Inferior parietal cortex (tissue), 1 donor: Measurements from ENCODE around the gene CUEDC1.

Experiments
- DNase-seq: peaks from one replicate; pipeline ENCODE4 v3.0.0-alpha.2; 2016; ENCODE audit errors: extremely low spot score

The CUEDC1 gene, protein sequence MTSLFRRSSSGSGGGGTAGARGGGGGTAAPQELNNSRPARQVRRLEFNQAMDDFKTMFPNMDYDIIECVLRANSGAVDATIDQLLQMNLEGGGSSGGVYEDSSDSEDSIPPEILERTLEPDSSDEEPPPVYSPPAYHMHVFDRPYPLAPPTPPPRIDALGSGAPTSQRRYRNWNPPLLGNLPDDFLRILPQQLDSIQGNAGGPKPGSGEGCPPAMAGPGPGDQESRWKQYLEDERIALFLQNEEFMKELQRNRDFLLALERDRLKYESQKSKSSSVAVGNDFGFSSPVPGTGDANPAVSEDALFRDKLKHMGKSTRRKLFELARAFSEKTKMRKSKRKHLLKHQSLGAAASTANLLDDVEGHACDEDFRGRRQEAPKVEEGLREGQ

DNA sequence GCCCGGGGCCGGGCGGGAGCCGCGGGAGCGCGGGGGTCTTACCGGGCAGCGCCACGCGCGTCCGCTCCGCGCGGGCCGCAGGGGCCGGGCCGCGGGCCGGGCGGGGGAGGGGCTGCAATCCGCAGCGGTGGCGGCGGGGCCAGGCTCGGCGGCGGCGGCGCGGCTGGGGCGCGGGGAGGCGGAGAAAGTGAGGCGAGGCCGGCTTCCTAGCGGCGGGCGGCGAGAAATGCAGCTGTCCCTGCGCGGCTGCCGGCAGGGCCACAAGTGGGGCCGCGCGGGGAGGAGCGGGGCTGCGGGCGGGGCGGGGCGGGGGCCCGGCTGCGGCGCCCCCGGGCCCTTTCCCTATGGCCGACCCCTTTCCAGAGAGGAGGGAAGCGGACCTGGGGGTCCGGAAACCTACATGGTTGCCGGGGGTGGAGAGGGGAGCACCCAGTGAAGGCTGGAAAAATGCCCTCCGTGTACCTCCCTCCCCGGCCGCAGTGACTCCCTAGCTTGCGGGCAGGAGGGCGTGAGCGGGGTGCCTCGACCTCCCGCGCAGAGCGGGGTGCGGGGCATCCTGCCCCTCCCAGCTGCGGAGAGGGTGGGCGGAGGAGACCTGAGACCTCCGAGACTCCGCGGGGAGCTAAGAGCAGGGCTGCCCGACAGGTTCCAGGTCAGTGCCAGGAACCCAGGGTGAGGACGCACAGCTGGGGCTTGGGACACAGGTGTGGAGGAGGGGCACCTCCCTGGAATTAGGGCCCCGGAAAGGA lies at the start of gene CUEDC1:
Gene CUEDC1 (minus strand): TSS at position 230 of the 749 bp plus-strand sequence. CDS start 69,848 bp downstream, outside the sequence.
- peak; percentile 62 for DNase-seq

GRCh38 chr17:58004060-58004459 lies 48.8 kb upstream of the CUEDC1 start:
- no peak for DNase-seq

DNA sequence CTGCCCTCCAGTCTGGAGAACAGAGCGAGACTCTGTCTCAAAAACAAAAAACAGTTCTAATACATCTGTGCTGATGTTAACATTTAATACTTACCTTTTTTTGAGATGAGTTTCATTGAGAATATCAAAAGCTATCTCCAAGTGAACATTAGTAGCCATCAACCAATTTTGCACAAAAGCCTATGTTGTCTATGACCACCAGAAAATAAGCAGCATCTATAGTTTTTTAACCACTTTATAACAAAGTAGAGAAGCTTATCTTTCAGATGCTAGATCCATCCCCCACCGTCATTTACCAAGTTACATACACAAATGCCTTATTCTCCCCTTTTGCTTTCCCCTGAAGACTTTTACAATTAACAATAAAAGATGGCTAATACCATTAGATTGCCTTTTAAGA lies 47.8 kb upstream of the CUEDC1 start:
- DNase-seq: no peak

DNA sequence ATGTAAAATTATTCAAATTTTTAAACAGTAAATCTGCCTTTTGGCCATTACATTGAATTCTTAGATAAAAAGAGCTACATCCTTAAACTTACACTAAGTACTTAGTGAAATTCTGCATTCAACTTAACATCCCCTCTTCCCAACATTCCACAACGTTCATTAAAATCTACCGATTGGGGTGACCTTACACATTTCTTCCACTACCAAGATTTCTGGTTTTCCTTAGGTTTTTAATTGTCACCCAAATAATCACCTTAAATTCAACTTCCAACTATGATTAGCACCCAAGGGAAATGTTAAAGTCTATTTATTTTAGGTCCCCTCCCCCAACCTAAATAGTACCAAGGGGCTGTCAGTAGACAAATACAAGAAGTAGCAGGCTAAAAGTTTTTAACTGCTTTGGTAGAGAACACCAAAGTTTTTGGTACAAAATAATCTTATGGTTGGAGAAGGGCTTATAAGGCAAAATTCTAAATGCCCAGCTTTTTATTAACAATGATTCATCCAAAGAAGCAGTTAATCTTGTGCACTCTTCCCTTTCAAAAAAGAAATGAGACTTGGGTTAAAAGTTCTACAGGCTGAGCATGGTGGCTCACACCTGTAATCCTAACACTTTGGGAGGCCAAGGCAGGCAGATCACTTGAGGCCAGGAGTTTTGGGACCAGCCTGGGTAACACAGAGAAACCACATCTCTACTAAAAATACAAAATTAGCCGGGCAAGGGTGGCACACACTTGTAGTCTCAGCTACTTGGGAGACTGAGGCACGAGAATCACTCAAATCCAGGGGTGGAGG lies 47.1 kb upstream of the CUEDC1 start:
- DNase-seq: no peak

DNA sequence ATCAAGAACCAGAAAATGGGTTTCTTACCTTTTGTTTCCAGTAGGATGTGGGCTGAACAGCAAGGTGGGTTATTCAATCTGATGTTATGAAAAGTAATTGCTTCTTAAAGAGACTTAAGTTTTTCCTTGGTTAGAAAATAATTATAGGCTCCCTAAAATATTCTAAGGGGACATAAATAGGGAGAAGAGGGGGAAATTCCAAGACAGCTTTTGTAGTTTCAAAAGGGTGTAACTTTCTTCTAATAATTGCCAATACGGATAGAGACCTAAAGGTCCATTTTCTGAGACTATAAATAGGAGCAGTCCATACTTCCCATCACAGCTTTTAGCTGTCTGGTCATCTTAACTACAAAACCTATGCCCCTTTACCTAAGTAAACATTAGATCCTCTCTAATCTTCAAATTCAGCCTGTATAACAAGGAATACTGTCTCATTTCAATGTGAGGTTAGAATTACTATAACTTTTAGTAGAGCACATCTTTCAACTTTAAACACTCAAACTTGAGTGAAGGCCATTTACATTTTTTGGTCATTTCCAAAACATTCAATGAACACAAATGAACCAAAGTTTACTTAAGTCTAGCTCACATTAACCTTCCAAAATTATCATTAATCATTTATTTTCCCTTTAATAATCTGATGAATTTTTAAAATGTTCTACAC lies 46.4 kb upstream of the CUEDC1 start:
- no peak for DNase-seq

DNA sequence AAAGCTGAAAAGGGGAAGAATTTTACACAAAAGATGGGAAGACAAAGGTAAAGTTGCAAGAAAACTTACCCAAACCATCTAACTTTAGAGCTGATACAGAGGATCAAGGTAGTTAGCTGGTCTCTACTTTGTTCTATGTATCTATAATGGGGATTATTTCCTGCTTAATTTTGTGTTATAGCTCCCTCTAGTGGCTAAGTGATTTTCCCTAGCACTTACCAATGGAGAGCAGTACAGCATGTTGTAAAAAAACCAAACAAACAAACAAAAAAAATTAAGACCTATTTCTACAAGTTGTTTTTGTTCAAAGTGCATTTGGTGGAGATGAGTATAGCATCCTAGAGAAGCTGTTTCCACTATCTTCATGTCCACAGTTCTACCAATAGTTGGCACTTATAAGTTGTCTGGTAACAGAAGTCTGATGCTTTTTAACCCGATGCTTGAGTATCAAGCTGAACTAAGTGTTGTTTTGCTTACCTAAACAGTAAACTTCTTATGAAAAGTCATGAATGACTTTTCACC lies 44.3 kb upstream of the CUEDC1 start:
- DNase-seq: peak; percentile 93

DNA sequence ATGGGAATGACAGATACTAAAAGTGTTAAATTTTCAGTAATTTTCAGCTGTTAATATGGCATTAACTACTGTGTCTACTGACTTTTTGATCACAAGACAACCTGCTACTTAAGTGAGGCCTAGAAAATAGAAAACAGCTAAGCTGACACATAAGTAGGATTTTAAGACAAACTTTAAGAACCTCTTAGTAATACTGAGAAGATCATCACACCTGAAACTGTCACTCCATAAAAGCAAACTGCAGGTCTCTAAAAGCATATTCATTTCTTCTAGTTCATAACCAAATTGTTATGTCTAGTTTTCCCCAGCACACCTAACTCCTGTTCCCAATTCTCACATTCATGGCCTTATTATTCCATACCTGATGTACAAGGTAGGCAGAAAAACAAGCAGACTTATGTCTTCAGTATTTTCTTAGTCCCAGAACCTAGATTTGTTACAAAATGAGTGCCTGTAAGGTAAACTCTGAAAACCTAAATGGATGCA lies 43.8 kb upstream of the CUEDC1 start:
- no peak for DNase-seq

DNA sequence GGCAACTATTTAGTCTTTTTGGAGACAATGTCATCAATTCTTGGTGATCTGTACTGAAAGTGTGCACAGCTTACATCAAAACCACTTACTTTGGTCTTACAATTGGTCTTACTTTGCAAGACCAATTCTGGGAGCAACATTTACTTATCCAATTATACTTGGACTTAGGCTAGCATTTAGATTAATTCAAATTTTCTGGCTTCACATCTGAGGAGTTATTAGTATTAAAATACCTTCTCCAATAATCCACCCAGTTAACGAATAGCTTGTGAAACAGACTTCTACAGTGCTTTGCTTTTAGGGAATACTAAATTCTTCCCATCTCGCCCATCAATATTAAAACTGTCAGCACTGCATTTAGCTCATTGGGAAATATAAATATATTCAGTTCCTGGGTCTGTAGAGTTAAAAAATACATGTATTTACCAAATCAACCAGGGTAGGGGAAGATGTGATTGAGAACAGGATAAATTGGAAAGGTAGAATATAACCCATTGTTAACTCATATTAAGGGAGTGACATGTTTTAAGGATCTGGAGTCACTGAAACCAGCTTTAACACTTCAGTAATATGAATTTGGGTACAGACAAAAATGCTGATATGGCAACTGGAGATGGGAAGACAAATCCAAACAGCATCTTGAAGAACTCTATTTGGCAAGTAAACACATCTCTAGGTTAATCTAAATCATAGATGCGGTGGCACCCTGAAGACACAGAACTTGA lies 42.0 kb upstream of the CUEDC1 start:
- DNase-seq: no peak

- peak; percentile 73 for DNase-seq
Measured at GRCh38 chr17:57995076-57995956, 40.1 kb upstream of the CUEDC1 start.

GRCh38 chr17:57994436-57994835 lies 39.2 kb upstream of the CUEDC1 start:
- no peak for DNase-seq

- no peak for DNase-seq
Measured at GRCh38 chr17:57993471-57994365, 38.5 kb upstream of the CUEDC1 start.

DNA sequence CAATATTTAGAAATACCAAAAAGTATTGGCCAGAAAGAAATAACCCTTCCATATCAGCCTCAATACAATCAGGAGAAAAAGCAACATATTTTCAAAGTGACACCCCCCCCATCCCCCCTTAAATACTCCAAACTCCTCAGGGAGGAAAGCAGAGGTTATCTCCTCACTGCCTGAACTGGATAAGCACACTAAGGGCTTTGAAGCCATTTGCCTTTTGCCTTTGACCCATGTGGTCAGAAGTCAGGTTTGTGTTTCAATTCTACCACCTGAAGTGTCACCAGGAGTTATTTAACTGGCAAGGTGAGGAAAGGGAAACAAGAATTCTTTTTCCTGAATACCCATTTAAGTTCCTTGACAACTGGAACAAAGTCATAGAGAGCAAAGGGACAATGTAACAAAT lies 36.3 kb upstream of the CUEDC1 start:
- no peak for DNase-seq

DNA sequence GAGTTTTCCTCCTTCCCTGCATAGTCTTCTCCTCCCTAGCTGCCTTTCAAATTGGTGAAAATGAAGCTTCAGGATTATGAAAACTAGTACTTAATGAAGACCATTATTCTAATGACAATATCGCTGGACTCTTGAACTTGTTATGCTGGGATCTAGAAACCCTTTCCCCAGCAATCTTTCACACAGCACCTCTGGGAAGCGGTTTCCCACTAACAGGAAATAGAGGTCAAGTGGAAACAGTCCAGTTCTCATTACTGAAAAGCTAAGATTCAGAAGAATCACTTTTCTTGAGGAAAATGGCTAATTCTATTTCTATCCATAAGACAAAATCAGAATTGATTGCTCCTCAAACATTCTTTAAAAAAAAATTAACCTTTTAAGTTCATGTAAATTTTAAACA lies 34.8 kb upstream of the CUEDC1 start:
- no peak for DNase-seq

DNA sequence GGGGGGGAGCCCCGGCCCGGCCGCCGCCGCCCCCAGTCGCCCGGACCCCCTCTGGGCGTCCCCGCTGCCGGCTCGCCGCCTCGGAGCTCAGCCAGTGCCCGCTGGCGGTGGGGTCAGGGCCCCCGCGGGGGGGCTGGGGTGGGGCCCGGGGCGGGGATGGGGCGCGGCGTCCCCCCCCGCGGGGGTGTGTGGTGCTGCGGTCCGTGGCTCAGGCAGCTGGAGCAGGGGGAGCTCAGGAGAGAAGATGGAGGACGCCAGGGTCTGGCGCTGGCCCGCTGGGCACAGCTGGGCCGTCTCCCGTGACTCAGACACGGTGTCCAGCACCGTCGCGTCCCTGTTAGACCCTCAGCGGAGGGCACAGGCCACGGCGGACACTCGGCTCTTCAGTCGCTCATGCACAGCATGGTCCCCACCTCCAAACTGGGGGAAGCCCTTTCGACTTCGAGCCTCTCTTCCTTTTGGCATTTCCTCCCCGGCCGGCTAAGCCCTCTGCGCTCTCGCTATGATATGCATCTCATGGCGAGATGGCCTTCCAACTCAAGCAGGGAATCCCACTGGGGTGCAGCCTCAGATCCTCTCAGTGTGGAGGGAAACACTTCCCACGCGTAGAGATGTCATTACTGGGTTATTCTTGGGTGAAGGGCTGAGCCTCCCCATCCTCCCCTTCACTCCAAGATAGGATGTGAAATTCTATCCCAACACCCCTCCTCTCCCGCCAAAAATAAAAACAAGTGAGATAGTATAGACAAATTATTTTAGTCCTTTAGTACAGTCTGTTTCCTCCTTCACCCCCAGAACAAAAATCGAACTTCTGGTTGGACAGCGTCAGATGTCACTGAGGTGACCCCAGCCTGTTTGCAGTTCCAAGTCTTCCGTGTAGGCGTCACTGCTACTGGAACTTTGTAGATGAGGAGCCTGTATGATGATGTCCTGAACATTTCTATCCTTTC lies 33.4 kb upstream of the CUEDC1 start:
- peak; percentile 55 for DNase-seq

DNA sequence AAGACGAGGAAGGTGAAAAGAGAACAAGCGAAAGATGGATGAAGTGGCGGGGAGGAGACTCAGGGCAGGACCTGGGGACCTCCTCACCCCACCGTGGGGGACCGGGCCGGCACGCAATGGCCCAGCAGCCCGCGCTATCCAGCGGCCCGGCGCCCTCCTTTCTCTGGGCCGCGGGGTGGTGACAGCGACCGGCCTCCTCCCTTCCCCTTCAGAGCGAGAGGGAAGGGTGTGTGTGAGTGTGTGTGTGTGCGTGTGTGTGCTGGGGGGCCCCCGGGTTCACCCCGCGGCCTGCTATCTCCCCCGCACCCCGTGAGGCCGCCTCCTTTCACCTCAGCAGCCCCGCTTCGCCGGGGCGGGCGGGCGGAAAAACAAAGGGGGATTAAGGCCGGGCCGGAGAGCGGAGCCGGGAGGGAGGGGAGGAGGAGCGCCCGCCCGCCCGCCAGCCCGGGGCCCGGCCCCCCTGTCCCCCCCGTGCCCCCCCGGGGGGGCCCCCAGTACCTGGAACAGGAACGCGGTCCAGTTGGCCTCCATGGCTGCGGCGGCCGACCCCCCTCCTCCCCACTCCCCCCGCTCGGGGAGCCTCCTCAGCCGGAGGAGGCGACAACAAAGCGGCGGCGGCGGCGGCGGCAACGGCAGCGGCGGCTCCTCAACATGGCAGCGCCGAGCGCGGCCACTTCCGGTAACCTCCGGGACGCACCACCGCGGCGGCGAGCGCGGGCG lies 32.5 kb upstream of the CUEDC1 start, which contains the start of gene VEZF1:
Gene VEZF1 (minus strand): TSS at position 674 of the 720 bp plus-strand sequence. CDS start 143 bp downstream, at position 531.
- peak; percentile 59 for DNase-seq

DNA sequence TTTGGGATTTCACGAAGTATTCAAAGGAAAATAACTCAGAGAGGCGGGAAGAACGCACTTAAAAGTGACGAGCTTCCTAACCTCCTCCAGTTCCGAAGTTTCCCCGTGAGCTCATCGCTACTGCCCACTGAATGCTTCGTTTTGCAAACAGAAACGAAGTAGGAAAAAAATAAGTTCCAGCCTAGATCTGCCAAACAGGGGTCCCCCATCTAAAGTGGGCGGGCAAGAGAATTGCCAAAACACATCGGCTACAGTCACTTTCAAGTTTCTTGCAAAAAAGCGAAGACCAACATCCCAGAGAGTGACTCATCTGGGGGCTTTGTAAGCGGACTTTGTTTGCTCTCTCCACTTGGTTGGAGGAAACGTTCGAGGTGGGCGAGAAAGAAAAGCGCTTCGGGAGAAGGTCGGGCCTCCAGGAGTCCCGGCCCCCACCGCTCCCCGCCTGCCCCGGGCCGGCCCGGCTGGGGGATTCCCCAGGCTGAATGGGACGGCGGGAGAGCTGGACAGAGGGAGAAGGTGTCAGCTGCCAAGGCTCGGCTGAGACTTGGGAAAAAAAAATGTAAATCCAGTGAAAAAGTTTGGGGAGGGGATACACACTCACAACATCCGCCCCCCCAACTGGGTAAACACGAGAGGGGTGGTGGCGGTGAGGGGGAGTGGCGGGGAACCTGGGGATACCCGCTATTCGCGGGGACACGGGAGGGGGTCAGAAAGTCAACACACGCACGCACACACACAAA lies 31.8 kb upstream of the CUEDC1 start:
- peak; percentile 59 for DNase-seq
